ENCODE data around the gene C1orf21.

DNA sequence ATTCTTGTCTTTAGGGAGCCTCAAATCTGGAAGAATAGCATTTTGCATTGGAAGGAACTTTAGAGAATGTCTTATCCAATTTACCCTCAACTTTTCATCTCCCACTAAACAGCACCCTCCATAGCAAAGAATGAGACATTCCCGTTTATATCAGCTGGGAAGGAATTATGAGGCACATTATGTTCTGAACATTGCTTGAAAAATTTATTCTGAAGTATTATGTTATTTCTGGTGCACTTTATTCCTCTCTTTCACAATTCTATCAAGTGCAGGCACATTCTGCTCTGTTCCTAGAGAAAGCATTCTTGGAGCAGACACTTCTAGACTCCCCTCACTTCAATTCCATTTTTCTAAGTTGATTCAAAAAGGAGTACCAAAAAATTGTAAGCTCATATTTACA is 220.0 kb downstream of the C1orf21 start:
- TF ChIP-seq POLR2A (IDR thresholded peaks at IDR 0.05; ENCODE audit: low read depth, low read length) = no peak
- TF ChIP-seq POLR2AphosphoS5 (IDR thresholded peaks at IDR 0.05; ENCODE audit: low read depth, low read length) = no peak
- no peak for TF ChIP-seq TAF1 (IDR thresholded peaks at IDR 0.05; ENCODE audit: borderline replicate concordance, low read depth, low read length)
